Choroid plexus epithelial cell (primary cell): ENCODE measurements around the gene TMEM120B.
"Not testable (repeated sequence)": the region's sequence is repeated elsewhere in the genome, so short reads cannot be mapped to it uniquely, and the experiment has no call there.

Source experiments
- DNase-seq: peaks from one replicate; pipeline ENCODE4 v3.0.0-alpha.2; 2010; ENCODE audit warnings: low read depth
- H3K4me3 ChIP-seq: 2 replicates; pipeline ENCODE4 v1.5.1; 2011; ENCODE audit warnings: low read depth, mild to moderate bottlenecking, control low read depth, low read length, moderate library complexity
- TF ChIP-seq, protein P1 (sequence below): conservative IDR thresholded peaks from 2 replicates; pipeline ENCODE4 v1.5.1; 2011; ENCODE audit warnings: low read depth, mild to moderate bottlenecking, control low read depth, inconsistent platforms, low read length, moderate library complexity

The TMEM120B gene

DNA sequence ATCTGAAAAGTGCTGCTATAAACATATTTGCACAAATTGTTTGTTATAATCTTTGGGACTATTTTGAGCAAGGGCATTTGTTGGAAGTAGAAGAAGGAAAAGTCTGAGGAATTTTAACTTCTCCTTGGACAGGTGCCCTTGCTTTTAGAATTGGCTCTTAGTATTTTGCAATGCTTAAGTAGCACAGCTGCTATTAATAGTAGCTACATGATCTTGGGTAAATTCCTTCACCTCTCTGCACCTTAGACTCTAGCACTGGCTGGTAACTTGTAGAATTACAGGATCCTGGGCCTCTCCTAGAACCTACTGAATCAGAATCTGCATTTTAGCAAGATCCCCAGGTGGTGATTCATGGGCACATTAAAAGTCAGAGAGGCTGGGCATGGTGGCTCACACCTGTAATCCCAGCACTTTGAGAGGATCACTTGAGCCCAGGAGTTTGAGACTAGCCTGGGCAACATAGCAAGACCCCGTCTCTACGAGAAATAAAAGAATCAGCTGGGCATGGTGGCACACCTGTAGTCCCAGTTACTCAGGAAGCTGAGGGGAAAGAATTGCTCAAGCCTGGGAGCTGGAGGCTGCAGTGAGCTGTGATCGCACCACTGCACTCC, 10.8 kb upstream of the TMEM120B start:
- no peak overlapping the region for H3K4me3 ChIP-seq
- DNase-seq, result no peak
- TF ChIP-seq, protein P1, sequence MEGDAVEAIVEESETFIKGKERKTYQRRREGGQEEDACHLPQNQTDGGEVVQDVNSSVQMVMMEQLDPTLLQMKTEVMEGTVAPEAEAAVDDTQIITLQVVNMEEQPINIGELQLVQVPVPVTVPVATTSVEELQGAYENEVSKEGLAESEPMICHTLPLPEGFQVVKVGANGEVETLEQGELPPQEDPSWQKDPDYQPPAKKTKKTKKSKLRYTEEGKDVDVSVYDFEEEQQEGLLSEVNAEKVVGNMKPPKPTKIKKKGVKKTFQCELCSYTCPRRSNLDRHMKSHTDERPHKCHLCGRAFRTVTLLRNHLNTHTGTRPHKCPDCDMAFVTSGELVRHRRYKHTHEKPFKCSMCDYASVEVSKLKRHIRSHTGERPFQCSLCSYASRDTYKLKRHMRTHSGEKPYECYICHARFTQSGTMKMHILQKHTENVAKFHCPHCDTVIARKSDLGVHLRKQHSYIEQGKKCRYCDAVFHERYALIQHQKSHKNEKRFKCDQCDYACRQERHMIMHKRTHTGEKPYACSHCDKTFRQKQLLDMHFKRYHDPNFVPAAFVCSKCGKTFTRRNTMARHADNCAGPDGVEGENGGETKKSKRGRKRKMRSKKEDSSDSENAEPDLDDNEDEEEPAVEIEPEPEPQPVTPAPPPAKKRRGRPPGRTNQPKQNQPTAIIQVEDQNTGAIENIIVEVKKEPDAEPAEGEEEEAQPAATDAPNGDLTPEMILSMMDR, result no peak

DNA sequence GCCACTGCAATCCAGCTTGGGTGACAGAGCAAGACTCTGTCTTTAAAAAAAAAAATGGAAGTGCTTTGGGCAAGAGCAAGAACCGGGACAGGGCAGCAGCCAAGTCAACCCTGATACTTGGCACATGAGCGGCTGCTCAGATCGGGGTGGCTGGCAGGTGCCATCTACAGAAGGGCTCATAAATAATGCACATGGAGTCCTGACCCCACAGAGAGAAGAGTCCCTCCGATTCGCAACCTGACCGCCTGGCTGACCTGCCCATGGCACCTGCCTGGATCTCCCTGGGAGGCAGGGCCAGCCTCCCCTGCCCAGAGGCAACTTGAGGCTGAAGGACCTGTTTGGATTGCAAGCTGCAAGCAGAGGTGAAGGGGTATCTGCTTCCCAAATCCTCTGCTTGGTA, 9.6 kb upstream of the TMEM120B start:
- TF ChIP-seq, protein P1, result no peak
- DNase-seq, result no peak
- H3K4me3 ChIP-seq, result no peak overlapping the region

DNA sequence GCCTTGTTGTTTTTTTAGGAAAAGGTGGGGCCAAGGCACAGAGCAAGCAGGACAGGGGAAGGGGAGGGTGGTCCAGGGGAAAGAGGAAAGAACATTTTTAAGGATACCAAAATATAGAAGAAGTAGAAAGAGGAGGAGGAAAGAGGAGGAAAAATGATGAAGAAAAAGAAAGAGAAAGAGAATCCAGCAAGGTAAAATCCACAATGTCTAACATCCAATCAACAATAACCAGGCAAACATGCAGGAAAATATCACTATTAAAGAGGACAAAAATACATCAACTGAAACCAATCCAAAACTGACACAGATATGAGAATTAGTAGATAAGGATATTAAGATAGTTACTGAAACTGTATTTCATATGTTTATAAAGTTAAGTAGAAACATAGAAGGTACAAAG, 7.0 kb upstream of the TMEM120B start:
- H3K4me3 ChIP-seq, result no peak overlapping the region
- TF ChIP-seq, protein P1, result no peak
- no peak for DNase-seq

DNA sequence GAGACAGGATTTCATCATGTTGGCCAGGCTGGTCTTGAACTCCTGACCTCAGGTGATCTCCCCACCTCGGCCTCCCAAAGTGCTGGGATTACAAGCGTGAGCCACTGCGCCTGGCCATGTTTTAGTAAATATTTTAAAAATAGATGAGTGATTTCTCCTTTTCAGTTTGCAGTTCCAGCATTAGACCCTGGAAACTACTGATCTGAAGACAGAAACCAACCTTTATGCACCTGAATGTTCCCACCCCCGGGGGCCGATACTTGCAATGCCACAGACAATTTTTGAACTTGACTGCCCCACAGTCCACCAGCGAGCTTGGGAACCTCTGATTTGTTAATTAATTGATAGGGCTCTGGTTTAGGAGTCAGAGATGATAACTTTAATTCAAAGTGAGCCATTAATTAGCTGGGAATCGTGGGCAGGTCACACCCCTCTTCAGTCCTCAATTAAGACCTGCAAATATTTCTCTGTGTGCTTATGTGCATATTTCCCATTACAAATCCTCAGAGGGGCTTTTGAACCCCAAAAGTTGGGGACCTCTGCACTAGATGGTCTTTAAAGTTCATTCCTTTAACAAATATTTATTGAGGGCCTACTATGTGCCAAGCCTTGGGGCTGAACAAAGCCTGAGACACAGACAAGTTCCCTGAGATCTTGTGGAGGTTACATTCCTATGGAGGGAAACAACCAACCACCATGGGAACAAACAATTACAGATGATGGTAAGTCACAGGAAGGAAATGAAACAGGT, 4.1 kb upstream of the TMEM120B start:
- TF ChIP-seq, protein P1, result no peak
- H3K4me3 ChIP-seq, result no peak overlapping the region
- DNase-seq, result no peak

DNA sequence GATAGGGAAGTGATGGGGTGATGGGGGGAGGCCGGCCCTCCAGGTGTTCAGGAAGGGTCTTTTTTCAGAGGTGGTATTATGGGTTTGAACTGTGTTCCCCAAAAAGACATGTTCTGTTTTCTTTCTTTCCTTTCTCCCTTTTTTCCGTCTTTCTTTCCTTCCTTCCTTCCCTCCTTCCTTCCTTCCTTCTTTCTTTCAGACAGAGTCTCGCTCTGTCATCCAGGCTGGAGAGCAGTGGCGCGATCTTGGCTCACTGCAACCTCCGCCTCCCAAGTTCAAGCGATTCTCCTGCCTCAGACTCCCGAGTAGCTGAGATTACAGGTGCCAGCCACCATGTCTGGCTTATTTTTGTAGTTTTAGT, 3.5 kb upstream of the TMEM120B start:
- H3K4me3 ChIP-seq, DNase-seq: not testable (repeated sequence)

DNA sequence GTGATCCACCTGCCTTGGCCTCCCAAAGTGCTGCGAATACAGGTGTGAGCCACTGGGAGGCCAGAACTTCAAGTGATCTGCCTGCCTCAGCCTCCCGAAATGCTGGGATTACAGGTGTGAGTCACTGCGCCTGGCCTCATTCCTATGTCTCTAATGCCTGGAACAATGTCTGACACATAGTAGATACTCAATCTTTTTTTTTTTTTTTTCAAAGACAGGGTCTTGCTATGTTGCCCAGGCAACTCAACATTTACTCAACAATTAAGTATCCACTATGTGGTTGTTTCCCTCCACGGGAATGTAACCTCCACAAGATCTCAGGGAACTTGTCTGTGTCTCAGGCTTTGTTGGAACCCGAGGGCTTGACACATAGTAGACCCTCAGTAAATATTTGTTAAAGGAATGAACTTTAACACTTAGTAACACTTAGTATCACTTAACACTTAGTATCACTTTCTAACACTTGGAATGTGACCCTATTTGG, 3.0 kb upstream of the TMEM120B start:
- DNase-seq, result peak; percentile 70
- TF ChIP-seq, protein P1, result no peak
- no peak overlapping the region for H3K4me3 ChIP-seq

DNA sequence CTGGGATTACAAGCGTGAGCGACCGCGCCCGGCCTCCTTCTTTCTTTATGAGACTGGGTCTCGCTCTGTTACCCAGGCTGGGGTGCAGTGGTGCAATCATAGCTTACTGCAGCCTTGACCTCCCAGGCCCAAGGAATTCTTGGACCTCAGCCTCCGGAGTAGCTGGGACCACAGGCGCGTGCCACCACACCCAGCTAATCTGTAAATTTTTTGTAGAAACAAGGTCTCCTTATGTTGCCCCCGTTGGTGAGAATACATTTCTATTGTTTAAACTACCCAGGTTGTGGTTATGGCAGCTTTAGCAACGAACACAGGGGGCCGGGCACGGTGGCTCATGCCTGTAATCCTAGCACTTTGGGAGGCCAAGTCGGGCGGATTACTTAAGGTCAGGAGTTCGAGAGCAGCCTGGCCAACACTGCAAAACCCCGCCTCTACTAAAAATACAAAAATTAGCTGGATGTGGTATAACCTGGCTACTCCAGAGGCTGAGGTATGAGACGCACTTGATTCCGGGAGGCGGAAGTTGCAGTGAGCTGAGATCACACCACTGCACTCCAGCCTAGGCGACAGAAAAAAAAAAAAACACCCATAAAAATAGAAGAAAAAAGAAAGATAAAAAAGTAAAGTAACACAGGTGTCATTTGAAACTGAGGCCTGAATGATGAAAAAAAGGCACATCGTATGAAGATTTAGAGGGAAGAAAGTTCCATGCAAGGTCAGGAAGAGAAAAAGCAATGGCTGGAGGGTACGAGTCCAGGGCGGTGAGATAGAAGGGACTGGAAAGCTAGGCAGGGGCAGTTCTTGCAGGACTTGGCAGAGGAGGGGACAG, 977 bp upstream of the TMEM120B start:
- TF ChIP-seq, protein P1, result no peak
- H3K4me3 ChIP-seq, result peak overlapping the region; percentile 87
- no peak for DNase-seq
